Amygdala (tissue), 56 donors: ENCODE measurements around the gene CD226.
"Not testable (repeated sequence)": the region's sequence is repeated elsewhere in the genome, so short reads cannot be mapped to it uniquely, and the experiment has no call there.

Source experiments
- DNase-seq, 56 donors: peaks; one replicate each; lab custom pipeline; 2025; lab: John Stamatoyannopoulos, UW

Gene CD226

DNA sequence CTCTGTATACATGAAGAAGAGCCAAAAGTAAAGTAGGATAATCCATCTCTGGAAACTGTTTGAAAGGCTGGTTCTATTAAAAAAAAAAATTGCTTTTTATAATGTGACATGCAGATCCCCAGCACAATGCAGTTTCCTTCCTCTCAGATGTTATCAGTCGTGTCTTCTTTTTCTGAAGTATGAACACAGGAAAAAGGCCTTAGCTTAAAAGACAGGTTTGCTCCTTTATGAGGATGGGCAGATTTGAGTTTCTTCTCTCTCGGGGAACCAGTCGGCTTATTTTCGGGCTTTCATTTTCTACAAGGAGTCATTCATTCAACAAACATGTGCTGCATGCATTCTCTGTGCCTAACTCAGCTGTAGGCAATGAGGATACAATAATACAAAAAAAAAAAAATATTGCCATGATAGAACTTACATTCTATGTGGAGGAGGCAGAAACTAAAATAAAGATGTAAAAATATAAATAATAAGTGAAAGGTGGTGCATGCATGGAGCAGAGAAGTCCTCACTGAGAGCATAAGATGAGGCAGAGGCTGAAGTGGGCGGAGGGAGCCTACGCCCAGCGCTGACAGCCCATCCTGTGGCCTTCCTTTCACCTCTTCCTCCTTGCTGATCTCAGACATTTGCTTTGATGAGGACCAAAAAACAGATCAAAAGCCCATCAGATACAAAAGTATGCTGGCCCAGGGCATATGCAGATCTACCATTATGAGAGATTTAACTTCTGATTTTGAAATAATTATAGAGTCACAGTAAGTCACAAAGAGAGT is at the start of gene CD226:
Gene CD226 (minus strand): TSS at position 513 of the 773 bp plus-strand sequence. CDS start 467 bp downstream, at position 46.
- no peak for DNase-seq

DNA sequence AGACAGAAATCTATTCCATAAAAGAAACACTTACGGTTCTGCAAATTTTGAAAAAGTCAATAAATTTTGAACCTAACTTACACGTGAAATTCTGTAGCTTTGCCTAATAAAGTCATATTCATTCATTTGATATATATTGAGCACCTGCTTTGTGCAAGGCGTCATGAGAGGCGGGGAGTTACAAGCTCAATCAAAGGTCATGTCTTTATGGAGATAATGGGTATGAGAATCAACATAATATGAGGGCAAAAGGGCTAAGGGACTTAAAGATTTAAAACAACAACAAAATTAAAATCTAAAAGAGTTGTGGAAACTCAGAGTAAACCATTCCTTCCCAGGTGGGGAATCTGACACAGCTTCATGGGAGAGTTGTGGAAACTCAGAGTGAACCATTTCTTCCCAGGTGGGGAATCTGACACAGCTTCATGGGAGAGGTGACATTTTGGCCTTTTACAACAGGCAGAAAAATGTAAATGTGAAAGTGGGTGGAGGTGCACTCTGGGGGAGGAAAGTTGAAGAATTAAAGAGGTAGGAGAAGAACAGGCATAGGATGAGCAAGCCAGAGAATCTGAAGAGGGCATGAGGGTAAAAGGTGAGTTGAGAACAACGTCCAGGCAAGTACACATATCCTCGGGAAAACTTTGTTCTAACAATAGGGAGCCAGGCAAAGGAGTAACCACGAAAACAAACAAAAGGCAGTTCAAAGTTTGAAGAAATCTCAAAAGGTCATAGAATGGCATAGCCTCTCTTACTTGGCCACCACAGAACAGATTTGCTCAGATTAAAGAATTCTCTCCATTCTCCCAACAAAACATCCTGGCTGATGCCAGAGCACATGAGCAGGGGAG is 49.5 kb upstream of the CD226 start:
- DNase-seq = no peak

DNA sequence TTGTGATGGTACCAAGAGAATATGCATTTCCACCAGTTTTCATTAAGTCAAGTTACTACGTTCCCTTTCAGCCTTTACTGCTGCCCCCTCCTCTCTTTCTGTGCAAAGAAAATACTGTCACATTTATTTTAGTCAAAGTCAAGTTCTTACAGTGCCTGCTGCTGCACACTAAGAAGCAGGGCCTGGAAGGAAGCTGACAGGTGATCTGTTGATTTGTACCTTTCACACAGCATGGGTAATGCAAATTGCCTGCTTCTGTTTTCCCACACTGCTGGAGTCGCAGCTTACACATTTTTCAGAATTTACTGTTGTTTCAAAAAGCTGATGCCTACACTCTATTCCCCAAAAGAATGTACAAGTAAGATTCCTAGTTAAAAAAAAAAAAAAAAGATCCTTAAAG is 48.7 kb upstream of the CD226 start:
- no peak for DNase-seq

DNA sequence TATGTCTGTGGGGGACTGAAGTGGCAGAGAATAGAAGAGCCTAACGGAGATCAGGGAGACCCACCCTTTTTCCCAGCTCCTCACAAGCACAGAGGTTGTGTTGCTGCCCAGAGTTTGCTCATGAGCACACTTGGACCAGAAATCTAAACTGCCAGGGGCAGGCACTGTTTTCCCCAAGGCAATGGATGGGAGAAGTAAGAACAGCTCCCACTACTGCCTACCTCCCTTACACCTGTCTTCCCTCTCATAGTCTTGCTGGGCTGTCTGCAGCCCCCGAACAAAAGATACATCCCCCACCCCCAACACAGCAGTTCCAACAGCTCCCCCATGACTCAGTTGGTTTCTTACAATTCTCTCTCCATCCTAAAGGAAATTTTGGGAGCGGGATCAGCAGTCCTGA is 48.1 kb upstream of the CD226 start:
- DNase-seq = no peak

DNA sequence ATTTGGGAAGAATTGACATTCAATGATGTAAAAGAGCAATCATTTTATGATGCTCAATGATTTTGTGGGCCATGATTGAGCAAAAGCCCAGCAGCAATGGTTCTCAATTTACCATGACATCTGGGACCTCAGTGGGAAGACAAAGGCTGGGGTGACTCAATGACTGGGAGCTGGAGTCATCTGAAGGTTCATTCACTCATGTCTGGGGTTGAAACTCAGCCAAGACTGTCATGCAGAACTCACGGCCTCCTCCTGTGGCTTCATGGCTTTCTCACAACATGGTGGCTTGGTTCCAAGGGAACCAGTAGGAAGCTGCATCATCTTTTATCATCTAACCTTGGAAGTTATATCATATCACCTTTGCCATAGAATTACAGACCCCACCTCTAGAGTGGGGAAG is 45.1 kb upstream of the CD226 start:
- no peak for DNase-seq

DNA sequence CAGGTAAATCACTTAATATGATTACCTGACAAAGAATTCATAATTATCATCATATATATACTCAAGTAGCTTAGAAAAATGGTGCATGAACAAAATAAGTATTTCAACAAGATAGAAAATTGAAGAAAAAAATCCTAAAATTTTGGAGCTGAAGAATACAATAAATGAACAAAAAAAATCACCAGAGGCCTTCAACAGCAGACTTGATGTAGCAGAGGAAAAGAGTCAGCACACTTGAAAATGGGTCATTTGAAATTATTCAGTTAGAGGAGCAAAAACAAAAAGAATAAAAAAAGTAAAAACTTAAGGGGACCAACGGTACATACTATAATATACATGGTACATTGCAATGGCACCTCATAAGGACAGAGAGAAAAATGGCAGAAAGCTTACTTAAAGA is 40.2 kb upstream of the CD226 start:
- no peak for DNase-seq

DNA sequence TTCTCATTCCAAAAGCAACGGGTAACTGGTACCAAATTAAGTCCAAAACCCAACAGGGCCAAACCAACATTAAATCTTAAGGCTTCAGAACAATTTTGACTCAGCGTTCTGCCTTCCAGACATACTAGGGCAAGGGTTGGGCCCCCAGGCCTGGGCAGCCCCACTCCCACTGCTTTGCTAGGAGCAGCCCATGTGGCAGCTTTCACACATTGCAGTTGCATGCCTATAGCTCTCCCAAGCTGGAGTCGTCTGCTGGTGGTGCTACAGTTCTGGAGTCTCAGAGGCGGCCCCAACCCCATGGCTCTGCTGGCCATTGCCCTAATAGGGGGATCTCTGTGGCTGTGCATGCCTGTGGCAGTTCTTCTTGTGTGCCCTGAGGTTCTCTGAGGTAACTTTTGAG is 37.6 kb upstream of the CD226 start:
- no peak for DNase-seq

DNA sequence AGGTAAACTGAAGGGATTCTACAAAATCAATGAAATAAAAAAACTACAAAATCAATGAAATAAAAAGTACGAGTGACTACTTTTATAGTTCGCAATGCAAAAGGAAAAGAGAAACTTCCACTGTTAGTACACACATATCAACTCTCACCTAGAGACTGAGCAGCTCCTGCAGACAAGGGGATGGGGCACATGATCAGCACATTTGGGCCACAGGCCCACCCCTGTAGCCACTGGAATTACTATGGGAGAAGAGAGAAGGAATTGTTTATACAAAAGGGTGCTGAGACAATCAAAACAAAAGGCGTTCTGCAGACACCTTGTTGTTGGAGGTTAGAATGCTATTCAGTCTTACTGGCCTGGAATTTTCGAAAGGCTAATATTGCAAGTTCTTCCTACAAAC is 34.7 kb upstream of the CD226 start:
- DNase-seq = no peak

DNA sequence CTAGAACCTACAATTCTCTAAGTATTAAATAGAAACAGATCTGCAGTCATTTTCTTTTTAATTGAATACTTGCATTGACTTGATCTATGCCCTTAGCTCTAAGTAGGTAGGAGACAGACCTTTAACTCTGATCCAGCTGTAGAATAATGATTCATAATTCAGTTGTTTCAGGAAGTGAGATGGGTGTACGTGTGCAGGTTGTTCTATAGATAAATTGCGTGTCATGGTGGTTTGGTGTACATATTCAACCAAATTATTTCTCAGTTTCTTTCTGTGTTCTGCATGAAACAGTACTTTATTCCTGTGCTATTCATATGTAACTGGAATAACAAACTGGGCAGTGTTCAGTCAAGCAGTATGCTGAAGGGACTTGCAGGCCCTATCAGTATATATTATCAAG is 34.3 kb upstream of the CD226 start:
- DNase-seq = no peak

DNA sequence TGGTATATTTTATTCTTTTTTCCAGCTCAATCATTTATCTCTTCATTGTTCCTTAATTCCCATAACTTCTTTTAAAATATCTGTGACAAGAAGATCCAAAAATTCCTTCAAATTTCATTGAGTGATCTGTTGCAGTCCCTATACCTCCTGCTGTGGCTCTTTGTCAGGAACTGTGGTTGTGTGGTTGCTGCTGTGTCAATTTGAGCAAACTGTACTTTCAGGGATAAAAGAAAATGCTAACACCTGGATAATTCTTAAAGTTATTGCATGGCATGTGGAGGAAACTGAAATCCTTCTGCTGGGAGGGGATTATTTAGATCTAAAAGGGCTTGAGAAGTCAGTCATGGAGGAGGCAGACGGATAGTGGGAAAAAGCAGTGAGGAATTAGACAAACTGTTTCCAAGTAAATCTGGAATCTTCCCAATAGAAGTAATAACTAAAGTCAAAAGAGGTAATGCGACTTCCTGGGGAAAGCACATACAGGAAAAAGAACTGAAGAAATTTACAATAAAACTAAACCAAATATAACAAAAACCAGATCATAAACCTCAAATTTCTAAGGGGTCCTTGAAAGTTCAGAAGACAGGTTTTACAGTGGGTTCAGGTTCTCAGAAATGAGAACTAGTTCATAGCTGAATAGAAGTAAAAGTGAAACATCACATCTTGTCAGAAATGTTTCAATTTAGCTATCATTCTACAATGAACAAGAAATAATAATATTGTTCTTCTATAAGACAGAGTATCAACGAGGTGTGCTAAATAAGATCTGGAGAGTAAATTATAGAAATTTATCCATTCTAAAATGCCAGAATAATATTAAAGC is 33.5 kb upstream of the CD226 start:
- DNase-seq = no peak

DNA sequence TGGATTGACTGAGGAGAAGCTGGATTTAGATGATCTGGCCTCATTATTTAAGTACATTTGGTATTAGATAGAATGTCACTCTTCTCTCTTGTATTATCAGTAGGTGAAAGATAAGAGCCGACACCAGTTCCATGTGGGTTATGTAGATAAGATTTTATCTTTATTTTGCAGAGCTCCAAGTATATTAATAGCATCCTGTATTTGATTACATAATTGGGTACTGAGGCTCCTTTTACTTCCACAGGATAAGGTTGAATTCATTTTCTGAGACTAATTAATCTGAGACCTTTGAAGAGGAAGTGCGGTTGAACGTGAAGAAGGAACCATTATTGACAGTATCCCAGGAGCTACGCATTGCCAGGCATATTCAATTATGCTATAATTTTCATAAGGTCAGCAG is 32.8 kb upstream of the CD226 start:
- DNase-seq = no peak

DNA sequence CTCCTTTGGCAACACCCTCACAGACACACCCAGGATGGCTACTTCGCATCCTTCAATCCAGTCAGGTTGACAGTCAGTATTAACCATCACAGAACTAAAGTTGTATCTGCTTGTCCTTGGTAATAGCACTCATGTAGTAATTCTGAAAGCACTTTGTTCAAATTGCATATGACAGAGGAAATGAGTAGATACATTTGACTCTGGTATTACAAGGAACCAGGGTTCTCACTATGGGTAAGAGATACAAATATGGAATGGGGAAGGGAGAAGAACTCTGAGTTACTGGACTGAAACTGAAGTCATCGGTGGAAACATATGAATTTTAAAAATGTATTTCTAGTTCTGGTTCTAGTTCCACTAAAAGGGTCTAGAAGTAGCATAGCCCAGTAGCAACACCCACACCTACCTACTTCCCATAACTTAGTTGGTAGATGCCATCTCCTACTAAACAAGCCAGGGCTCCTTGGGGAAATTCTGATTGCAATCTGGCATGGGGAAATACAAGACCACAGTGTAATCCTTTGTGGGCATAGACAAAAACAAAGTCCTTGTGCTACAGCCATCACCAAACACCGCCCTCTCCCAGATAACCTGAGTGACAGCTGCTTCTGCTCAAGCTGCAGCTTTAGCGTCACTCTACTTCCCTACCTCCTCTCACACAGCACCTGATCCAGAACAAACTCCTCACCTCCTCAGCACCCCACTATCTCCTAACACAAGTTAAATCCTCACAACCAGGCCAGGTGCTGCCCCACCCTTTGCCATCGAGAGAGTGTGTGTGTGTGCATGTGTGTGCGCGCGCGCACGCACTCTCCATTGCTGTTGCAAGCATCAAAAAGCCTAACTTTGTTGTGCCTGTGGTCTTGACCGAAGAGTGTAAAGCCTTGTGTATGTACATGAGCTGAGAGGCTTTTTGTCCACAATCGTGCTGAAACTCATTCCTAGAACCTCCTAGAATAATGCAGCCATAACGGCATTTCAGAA is 31.4 kb upstream of the CD226 start:
- DNase-seq = no peak

DNA sequence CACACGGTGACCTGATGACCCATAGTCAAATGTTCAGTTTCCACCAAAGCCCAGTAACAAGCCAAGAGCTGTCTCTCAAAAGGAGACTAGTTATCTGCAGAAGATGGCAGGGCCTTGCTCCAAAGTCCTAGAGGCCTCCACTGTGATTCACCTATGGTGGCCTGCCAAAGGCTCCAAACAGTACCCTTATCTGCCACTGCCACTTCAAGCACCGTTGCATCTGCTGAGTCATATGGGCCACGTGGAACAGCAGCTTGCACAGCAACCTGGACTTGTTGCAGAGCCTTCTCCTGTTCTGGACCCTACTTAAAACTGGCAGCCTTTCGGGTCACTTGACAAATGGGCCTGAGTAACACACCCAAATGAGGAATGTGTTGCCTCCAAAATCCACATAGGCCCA is 27.6 kb upstream of the CD226 start:
- not testable (repeated sequence) for DNase-seq

DNA sequence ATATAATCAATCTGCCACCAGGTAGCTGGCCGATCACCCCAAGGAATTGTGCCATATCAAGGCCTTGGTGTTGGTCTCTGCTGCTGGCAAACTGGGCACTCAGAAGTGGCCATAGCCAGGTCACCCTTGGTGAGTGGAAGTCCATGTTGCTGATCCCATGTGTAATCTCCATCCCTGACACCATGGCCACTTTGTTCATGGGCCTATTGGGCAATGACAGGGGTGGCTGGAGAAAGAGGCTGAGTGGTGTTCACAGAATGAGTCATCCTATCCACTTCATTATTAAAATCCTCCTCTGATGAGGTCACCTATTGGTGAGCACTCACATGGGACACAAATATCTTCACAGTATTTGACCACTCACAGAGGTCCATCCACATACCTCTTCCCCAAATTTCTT is 26.7 kb upstream of the CD226 start:
- DNase-seq = no peak

DNA sequence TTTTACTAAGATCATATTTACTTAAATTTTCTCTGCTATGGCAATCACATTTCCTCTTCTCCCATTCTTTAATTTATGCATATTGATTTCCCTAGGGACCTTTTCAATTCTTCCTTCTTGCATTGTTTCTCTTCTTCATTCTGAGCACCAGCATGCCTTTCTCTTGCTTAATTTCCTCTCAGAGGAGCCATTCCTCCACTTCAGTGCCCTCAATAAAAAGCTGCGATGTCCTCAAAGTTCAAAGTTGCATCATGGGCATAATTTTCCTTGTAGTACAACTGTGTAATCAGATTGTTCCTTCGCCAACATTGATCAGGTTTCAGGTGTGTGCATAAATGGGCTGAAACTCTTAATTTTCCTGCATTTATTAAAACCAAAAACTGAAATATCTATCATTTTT is 21.8 kb upstream of the CD226 start:
- no peak for DNase-seq

DNA sequence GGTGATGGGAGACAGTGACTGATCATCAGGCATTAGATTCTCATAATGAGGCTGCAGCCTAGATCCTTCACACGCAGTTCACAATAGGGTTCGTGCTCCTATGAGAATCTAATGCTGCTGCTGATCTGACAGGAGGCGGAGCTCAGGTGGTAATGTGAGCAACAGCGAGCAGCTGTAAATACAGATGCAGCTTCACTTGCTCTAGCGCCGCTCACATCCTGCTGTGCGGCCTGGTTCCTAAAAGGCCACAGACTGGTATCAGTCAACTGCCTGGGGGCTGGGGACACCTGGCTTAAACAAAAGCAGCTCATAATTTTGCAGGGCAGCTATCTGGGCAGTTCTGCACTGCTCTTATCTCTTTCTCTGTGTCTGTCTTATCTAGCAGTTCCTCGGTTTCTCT is 20.4 kb upstream of the CD226 start:
- no peak for DNase-seq

DNA sequence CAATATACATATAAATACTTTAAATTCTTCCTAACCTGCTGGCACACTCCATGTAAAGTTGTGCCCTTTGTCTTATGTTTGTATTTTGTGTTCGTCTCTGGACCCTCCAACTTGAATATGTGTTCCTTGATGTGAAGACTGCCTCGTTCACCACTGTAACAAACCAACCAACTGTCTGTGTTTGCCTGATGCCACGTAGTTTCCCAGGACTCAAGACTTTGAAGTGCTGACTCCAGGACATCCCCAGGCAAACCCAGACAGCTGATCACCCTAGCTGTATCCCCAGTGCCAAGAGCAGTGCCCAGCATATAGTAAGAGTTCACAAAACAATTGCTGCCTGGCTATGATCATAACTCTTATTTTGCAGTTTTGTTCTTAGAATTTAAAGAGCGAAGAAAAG is 15.5 kb upstream of the CD226 start:
- DNase-seq = no peak

DNA sequence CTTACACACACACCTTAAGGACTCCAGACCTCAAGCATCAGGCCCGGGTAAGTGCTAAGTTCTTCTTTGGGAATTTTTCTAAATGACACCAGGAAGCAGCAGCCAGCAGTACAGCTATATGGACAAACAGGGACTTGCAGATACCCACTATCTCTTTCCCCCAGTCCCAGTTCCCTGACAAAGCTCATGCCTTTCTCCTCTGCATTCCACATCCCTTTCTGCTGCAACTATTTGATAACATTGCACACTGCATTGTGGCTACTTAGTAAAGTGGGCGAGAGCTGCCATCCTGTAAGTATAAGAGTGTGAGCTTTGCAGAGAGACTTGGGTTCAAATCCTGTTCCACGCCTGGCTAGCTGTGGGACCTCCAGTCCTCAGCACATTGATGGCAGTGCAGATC is 14.0 kb upstream of the CD226 start:
- no peak for DNase-seq

DNA sequence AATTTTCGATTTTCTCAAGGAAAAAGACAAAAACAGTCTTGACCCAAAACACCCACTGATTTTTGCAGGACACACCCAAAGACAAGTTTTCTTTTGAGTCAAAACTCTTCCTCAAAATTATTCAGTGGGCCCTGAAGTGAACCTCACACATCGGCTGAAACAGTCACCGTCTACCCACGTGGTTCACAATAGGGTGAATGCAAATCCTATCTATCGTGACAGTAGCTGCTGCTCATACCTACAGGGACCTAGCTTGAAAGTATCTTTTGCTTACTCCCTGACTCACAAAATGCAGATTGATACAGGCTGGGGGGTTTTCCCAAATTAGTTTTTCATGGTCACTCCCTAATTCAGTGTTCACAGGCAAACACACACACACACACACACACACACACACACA is 10.7 kb upstream of the CD226 start:
- DNase-seq = no peak

DNA sequence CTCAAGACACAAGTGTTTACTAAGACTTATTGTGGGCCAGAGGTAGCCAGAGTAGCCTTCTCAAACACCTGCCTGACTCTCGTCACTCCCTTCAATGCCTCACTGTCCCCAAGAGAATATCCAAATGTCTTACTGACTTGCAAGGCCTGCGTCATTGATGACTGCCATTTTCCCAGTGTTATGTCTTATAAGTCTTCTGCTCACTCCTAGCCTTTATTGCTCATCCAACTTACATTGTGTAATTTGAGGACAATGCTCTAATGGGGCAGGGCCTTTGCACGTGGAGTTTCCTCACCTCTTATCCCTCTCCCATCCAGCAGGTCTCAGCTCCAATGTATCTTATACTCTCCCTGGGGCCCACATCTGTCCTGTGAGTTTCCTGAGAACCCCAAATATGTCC is 10.1 kb upstream of the CD226 start:
- no peak for DNase-seq
